Measurements from ENCODE around the gene CPHXL. TPM values are rescaled to one million over a fixed set of nuclear protein-coding genes. Genes with fewer than 3 reads are reported as not detected.

The CPHXL gene
- total RNA-seq, 1 experiment from 2014 or later, result not detected

- ChIA-PET RAD21 (ENCODE audit: low non-redundant PET in 1 of 2, low total read pairs in 2 of 2, uncharacterized antibody in 2 of 2, unreplicated experiment in 2 of 2) (no interaction called here), CTCF (no interaction called here), POLR2A (no interaction called here)
- no peak overlapping the region for H2AFZ ChIP-seq (ENCODE audit: low read depth, low read length, poor library complexity, severe bottlenecking)
- H3K9me3 ChIP-seq (ENCODE audit: control insufficient read depth in 1 of 2, insufficient read depth in 1 of 2, low read depth in 1 of 2, low read length in 2 of 2), result no peaks in the 10 kb centered on the region
- H3K4me2 ChIP-seq (ENCODE audit: low read length), result no peak overlapping the region
- no peaks in the 10 kb centered on the region for H3K27me3 ChIP-seq (ENCODE audit: insufficient read depth, low read length)
- no peak overlapping the region for H3K4me3 ChIP-seq (replicated peaks in 1 of 2; ENCODE audit: low read depth in 1 of 2, low read length in 2 of 2)
- DNase-seq (ENCODE audit: low read depth, low spot score), result no peak
- ATAC-seq, result no peak
- no peak overlapping the region for H3K9ac ChIP-seq (ENCODE audit: low read length)
- no peaks in the 10 kb centered on the region for H3K79me2 ChIP-seq (ENCODE audit: insufficient read depth, low read length)
- intact Hi-C loops (cut with micrococcal nuclease), result no loop called here
- H3K9me2 ChIP-seq (ENCODE audit: insufficient read depth), result no peaks in the 10 kb centered on the region
- BruUV-seq (replicated peaks), result no TSS peak
- H4K20me1 ChIP-seq (ENCODE audit: insufficient read depth), result no peaks in the 10 kb centered on the region
- no peaks in the 10 kb centered on the region for H3K4me1 ChIP-seq (ENCODE audit: control insufficient read depth in 1 of 2, insufficient read depth in 2 of 2, low read length in 2 of 2)
- TF ChIP-seq POLR2AphosphoS5 (IDR thresholded peaks at IDR 0.05; ENCODE audit: low read depth, low read length) (no peak), REST (IDR thresholded peaks at IDR 0.05; ENCODE audit: low read depth) (no peak), EGR1 (IDR thresholded peaks at IDR 0.05; ENCODE audit: low read depth) (no peak), JUND (IDR thresholded peaks at IDR 0.05) (no peak), ELF1 (IDR thresholded peaks at IDR 0.05; ENCODE audit: borderline replicate concordance, low read depth) (no peak), CTCF (IDR thresholded peaks at IDR 0.05 in 2 of 3, conservative IDR thresholded peaks at IDR 0.05 in 1 of 3; ENCODE audit: borderline replicate concordance in 1 of 3, insufficient read depth in 1 of 3, low read depth in 2 of 3, low read length in 2 of 3) (no peak), SIN3A (IDR thresholded peaks at IDR 0.05; ENCODE audit: low read depth) (no peak), ZBTB33 (IDR thresholded peaks at IDR 0.05; ENCODE audit: extremely low read depth, insufficient replicate concordance, low read length) (no peak), ATF3 (IDR thresholded peaks at IDR 0.05) (no peak), EZH2phosphoT487 (IDR thresholded peaks at IDR 0.05; ENCODE audit: borderline replicate concordance) (no peak), SP1 (IDR thresholded peaks at IDR 0.05; ENCODE audit: low read depth) (no peak), RAD21 (IDR thresholded peaks at IDR 0.05; ENCODE audit: low read depth) (no peak)
- H3K27ac ChIP-seq (ENCODE audit: low read depth, low read length), result no peak overlapping the region
- no peaks in the 10 kb centered on the region for H3K36me3 ChIP-seq (ENCODE audit: control insufficient read depth in 1 of 2, insufficient read depth in 2 of 2, low read length in 2 of 2)
These were observed 27.9 kb upstream of the CPHXL start for GRCh38 chr16:75754141-75754540.

Measured in HCT116 (cell line).